22Rv1 (cell line): ENCODE data around the gene LFNG.

Experiments
- H3K27ac ChIP-seq: fragments of 450-650 bp; 2 replicates; pipeline ENCODE4 v1.5.1; 2017
- CTCF ChIP-seq: fragments of 450-650 bp; IDR thresholded peaks from 2 replicates; pipeline ENCODE4 v1.5.1; 2017; ENCODE audit warnings: mild to moderate bottlenecking
- ZFX ChIP-seq: fragments of 450-650 bp; IDR thresholded peaks from 2 replicates; pipeline ENCODE4 v1.6.1; 2017; ENCODE audit warnings: antibody characterized with exemption, borderline replicate concordance

LFNG gene

GRCh38 chr7:2504128-2504888, 15.3 kb upstream of the LFNG start:
- no peak overlapping the region for H3K27ac ChIP-seq
- TF ChIP-seq ZFX: no peak
- no peak for TF ChIP-seq CTCF

- TF ChIP-seq CTCF (no peak), ZFX (no peak)
- H3K27ac ChIP-seq: no peak overlapping the region
Observed at GRCh38 chr7:2504889-2505375, 14.6 kb upstream of the LFNG start.

GRCh38 chr7:2505401-2505800, 14.2 kb upstream of the LFNG start:
- no peak for TF ChIP-seq ZFX
- TF ChIP-seq CTCF: no peak
- H3K27ac ChIP-seq: no peak overlapping the region

GRCh38 chr7:2507208-2507916, 12.2 kb upstream of the LFNG start:
- H3K27ac ChIP-seq: no peak overlapping the region
- TF ChIP-seq CTCF (no peak), ZFX (no peak)

- no peak overlapping the region for H3K27ac ChIP-seq
Observed at GRCh38 chr7:2507917-2508306, 11.7 kb upstream of the LFNG start.

GRCh38 chr7:2508327-2509215, 11.0 kb upstream of the LFNG start:
- no peak overlapping the region for H3K27ac ChIP-seq
- no peak for TF ChIP-seq CTCF
- no peak for TF ChIP-seq ZFX

More at GRCh38 chr7:2507917-2508306, 11.7 kb upstream of the LFNG start:
- TF ChIP-seq CTCF (no peak), ZFX (no peak)
